ENCODE data around the gene ACER1. TPM values are rescaled to one million over a fixed set of nuclear protein-coding genes. Genes with fewer than 3 reads are reported as not detected.

Gene ACER1
- total and polyA plus RNA-seq, 2 of the 13 experiments (the other 11 are each of a cell fraction or from before 2014, with no cell fraction given): not detected

DNA sequence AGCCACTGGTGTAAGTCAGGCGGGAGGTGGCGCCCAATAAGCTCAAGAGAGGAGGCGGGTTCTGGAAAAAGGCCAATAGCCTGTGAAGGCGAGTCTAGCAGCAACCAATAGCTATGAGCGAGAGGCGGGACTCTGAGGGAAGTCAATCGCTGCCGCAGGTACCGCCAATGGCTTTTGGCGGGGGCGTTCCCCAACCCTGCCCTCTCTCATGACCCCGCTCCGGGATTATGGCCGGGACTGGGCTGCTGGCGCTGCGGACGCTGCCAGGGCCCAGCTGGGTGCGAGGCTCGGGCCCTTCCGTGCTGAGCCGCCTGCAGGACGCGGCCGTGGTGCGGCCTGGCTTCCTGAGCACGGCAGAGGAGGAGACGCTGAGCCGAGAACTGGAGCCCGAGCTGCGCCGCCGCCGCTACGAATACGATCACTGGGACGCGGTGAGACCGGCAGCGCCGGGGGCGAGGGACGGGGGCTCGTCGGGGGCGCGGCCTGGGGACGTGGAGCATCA is 39.2 kb upstream of the ACER1 start, which contains the start of gene ALKBH7 (continued):
- TF ChIP-seq, protein P1, sequence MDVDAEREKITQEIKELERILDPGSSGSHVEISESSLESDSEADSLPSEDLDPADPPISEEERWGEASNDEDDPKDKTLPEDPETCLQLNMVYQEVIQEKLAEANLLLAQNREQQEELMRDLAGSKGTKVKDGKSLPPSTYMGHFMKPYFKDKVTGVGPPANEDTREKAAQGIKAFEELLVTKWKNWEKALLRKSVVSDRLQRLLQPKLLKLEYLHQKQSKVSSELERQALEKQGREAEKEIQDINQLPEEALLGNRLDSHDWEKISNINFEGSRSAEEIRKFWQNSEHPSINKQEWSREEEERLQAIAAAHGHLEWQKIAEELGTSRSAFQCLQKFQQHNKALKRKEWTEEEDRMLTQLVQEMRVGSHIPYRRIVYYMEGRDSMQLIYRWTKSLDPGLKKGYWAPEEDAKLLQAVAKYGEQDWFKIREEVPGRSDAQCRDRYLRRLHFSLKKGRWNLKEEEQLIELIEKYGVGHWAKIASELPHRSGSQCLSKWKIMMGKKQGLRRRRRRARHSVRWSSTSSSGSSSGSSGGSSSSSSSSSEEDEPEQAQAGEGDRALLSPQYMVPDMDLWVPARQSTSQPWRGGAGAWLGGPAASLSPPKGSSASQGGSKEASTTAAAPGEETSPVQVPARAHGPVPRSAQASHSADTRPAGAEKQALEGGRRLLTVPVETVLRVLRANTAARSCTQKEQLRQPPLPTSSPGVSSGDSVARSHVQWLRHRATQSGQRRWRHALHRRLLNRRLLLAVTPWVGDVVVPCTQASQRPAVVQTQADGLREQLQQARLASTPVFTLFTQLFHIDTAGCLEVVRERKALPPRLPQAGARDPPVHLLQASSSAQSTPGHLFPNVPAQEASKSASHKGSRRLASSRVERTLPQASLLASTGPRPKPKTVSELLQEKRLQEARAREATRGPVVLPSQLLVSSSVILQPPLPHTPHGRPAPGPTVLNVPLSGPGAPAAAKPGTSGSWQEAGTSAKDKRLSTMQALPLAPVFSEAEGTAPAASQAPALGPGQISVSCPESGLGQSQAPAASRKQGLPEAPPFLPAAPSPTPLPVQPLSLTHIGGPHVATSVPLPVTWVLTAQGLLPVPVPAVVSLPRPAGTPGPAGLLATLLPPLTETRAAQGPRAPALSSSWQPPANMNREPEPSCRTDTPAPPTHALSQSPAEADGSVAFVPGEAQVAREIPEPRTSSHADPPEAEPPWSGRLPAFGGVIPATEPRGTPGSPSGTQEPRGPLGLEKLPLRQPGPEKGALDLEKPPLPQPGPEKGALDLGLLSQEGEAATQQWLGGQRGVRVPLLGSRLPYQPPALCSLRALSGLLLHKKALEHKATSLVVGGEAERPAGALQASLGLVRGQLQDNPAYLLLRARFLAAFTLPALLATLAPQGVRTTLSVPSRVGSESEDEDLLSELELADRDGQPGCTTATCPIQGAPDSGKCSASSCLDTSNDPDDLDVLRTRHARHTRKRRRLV (CRISPR knock-in tag; IDR thresholded peaks at IDR 0.05): no peak
- TF ChIP-seq, protein P2, sequence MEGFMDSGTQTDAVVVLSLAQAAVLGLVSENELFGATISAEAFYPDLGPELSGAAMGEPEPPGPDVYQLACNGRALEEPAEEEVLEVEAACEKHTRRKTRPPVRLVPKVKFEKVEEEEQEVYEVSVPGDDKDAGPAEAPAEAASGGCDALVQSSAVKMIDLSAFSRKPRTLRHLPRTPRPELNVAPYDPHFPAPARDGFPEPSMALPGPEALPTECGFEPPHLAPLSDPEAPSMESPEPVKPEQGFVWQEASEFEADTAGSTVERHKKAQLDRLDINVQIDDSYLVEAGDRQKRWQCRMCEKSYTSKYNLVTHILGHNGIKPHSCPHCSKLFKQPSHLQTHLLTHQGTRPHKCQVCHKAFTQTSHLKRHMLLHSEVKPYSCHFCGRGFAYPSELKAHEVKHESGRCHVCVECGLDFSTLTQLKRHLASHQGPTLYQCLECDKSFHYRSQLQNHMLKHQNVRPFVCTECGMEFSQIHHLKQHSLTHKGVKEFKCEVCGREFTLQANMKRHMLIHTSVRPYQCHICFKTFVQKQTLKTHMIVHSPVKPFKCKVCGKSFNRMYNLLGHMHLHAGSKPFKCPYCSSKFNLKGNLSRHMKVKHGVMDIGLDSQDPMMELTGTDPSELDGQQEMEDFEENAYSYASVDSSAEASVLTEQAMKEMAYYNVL (CRISPR knock-in tag; IDR thresholded peaks at IDR 0.05; ENCODE audit: borderline replicate concordance): peak; percentile 75
- TF ChIP-seq TGIF2 (CRISPR knock-in tag; IDR thresholded peaks at IDR 0.05): no peak
- TF ChIP-seq, protein P3, sequence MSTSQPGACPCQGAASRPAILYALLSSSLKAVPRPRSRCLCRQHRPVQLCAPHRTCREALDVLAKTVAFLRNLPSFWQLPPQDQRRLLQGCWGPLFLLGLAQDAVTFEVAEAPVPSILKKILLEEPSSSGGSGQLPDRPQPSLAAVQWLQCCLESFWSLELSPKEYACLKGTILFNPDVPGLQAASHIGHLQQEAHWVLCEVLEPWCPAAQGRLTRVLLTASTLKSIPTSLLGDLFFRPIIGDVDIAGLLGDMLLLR (CRISPR knock-in tag; IDR thresholded peaks at IDR 0.05): no peak
- TF ChIP-seq, protein P4, sequence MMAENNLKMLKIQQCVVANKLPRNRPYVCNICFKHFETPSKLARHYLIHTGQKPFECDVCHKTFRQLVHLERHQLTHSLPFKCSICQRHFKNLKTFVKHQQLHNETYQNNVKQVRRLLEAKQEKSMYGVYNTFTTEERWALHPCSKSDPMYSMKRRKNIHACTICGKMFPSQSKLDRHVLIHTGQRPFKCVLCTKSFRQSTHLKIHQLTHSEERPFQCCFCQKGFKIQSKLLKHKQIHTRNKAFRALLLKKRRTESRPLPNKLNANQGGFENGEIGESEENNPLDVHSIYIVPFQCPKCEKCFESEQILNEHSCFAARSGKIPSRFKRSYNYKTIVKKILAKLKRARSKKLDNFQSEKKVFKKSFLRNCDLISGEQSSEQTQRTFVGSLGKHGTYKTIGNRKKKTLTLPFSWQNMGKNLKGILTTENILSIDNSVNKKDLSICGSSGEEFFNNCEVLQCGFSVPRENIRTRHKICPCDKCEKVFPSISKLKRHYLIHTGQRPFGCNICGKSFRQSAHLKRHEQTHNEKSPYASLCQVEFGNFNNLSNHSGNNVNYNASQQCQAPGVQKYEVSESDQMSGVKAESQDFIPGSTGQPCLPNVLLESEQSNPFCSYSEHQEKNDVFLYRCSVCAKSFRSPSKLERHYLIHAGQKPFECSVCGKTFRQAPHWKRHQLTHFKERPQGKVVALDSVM (CRISPR knock-in tag; IDR thresholded peaks at IDR 0.05): no peak
- TF ChIP-seq MYNN (CRISPR knock-in tag; IDR thresholded peaks at IDR 0.05; ENCODE audit: low read depth): no peak
- no peak for TF ChIP-seq TOPORS (CRISPR knock-in tag; IDR thresholded peaks at IDR 0.05)
- TF ChIP-seq ZNF577 (CRISPR knock-in tag; IDR thresholded peaks at IDR 0.05; ENCODE audit: borderline replicate concordance, low read depth): no peak
- no peak for TF ChIP-seq ZNF790 (CRISPR knock-in tag; IDR thresholded peaks at IDR 0.05; ENCODE audit: borderline replicate concordance)
- no peak for TF ChIP-seq HDAC6 (IDR thresholded peaks at IDR 0.05; ENCODE audit: low read depth, low read length)
- TF ChIP-seq, protein P5, sequence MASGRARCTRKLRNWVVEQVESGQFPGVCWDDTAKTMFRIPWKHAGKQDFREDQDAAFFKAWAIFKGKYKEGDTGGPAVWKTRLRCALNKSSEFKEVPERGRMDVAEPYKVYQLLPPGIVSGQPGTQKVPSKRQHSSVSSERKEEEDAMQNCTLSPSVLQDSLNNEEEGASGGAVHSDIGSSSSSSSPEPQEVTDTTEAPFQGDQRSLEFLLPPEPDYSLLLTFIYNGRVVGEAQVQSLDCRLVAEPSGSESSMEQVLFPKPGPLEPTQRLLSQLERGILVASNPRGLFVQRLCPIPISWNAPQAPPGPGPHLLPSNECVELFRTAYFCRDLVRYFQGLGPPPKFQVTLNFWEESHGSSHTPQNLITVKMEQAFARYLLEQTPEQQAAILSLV (CRISPR knock-in tag; IDR thresholded peaks at IDR 0.05; ENCODE audit: borderline replicate concordance): peak; percentile 88; the same call in 1 of the 2 replicates
- no peak for TF ChIP-seq ZNF136 (CRISPR knock-in tag; IDR thresholded peaks at IDR 0.05; ENCODE audit: low read depth)
- TF ChIP-seq ZNF724P (CRISPR knock-in tag; IDR thresholded peaks at IDR 0.05; ENCODE audit: borderline replicate concordance): peak; percentile 74; the same call in 1 of the 2 replicates
- TF ChIP-seq SOX5 (CRISPR knock-in tag; IDR thresholded peaks at IDR 0.05; ENCODE audit: borderline replicate concordance): no peak
- TF ChIP-seq, protein P6, sequence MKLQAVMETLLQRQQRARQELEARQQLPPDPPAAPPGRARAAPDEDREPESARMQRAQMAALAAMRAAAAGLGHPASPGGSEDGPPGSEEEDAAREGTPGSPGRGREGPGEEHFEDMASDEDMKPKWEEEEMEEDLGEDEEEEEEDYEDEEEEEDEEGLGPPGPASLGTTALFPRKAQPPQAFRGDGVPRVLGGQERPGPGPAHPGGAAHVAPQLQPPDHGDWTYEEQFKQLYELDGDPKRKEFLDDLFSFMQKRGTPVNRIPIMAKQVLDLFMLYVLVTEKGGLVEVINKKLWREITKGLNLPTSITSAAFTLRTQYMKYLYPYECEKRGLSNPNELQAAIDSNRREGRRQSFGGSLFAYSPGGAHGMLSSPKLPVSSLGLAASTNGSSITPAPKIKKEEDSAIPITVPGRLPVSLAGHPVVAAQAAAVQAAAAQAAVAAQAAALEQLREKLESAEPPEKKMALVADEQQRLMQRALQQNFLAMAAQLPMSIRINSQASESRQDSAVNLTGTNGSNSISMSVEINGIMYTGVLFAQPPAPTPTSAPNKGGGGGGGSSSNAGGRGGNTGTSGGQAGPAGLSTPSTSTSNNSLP (IDR thresholded peaks at IDR 0.05; ENCODE audit: low read depth, low read length): no peak
- no peak for TF ChIP-seq ZNF383 (CRISPR knock-in tag; IDR thresholded peaks at IDR 0.05; ENCODE audit: borderline replicate concordance)
- no peak for TF ChIP-seq ZFP1 (CRISPR knock-in tag; IDR thresholded peaks at IDR 0.05)
